ENCODE results near the gene SLC22A1.

DNA sequence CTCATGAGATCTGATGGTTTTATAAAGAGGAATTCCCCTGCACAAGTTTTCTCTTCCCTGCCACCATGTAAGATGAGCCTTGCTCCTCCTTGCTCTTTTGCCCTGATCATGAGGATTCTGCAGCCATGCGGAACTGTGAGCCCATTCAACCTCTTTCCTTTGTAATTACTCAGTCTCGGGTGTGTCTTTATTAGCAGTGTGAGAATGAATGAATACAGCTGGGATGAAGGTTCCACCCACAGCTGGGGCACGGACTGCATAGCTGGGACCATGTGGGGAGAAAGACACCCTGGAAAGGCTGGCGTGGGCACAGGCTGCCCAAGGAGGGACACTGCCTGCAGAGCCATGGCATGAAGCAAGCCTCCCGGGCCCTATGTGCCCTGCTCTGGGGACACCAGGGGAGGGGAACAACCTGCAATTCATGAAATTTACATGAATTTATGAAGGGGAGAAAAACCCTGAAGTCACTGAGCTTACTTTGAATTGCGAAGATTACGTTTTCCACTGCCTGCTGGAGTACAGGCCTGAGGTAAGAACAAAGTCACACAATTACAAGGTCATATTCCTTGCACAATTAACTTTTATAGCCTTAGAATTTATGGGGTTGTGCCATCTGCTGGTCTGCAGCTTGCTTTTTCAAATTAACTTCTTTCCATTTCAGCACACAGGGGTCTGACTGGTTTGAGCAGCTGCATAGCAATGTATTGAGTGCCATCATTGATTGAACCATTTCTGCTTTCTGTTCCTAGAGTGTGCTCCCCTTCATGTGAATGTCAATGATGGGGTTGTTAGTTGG is 46.2 kb downstream of the SLC22A1 start:
- TF ChIP-seq MAFK (IDR thresholded peaks at IDR 0.05; ENCODE audit: low read depth, low read length) (no peak), SUZ12 (IDR thresholded peaks at IDR 0.05; ENCODE audit: low read length) (no peak), EZH2 (IDR thresholded peaks at IDR 0.05; ENCODE audit: low read depth, low read length, severe bottlenecking) (no peak), CTCF (IDR thresholded peaks at IDR 0.05; ENCODE audit: control extremely low read depth in 1 of 3, insufficient read depth in 1 of 3, low read depth in 1 of 3, low read length in 3 of 3) (no peak), RAD21 (IDR thresholded peaks at IDR 0.05 in 1 of 2, conservative IDR thresholded peaks at IDR 0.05 in 1 of 2; ENCODE audit: low read depth in 2 of 2, low read length in 2 of 2) (no peak), TEAD4 (IDR thresholded peaks at IDR 0.05; ENCODE audit: low read depth, low read length) (no peak), GTF2F1 (IDR thresholded peaks at IDR 0.05; ENCODE audit: borderline replicate concordance, low read depth, low read length) (no peak), USF2 (IDR thresholded peaks at IDR 0.05; ENCODE audit: low read length) (no peak), EP300 (IDR thresholded peaks at IDR 0.05; ENCODE audit: borderline replicate concordance in 1 of 2, low read depth in 2 of 2, low read length in 2 of 2) (no peak), TAF1 (IDR thresholded peaks at IDR 0.05; ENCODE audit: low read depth, low read length) (no peak)
- TF ChIP-seq, protein P1, sequence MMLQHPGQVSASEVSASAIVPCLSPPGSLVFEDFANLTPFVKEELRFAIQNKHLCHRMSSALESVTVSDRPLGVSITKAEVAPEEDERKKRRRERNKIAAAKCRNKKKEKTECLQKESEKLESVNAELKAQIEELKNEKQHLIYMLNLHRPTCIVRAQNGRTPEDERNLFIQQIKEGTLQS (IDR thresholded peaks at IDR 0.05; ENCODE audit: insufficient read depth, low read depth, low read length) = no peak
- TF ChIP-seq, protein P2, sequence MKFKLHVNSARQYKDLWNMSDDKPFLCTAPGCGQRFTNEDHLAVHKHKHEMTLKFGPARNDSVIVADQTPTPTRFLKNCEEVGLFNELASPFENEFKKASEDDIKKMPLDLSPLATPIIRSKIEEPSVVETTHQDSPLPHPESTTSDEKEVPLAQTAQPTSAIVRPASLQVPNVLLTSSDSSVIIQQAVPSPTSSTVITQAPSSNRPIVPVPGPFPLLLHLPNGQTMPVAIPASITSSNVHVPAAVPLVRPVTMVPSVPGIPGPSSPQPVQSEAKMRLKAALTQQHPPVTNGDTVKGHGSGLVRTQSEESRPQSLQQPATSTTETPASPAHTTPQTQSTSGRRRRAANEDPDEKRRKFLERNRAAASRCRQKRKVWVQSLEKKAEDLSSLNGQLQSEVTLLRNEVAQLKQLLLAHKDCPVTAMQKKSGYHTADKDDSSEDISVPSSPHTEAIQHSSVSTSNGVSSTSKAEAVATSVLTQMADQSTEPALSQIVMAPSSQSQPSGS (IDR thresholded peaks at IDR 0.05; ENCODE audit: low read length) = no peak
